ENCODE measurements around the gene CDC42.

GRCh38 chr1:22128392-22128791 is 75.9 kb downstream of the CDC42 start:
- TF ChIP-seq EZH2 (IDR thresholded peaks at IDR 0.05; ENCODE audit: borderline replicate concordance, low read depth, low read length, severe bottlenecking), result no peak
- TF ChIP-seq, protein P1, sequence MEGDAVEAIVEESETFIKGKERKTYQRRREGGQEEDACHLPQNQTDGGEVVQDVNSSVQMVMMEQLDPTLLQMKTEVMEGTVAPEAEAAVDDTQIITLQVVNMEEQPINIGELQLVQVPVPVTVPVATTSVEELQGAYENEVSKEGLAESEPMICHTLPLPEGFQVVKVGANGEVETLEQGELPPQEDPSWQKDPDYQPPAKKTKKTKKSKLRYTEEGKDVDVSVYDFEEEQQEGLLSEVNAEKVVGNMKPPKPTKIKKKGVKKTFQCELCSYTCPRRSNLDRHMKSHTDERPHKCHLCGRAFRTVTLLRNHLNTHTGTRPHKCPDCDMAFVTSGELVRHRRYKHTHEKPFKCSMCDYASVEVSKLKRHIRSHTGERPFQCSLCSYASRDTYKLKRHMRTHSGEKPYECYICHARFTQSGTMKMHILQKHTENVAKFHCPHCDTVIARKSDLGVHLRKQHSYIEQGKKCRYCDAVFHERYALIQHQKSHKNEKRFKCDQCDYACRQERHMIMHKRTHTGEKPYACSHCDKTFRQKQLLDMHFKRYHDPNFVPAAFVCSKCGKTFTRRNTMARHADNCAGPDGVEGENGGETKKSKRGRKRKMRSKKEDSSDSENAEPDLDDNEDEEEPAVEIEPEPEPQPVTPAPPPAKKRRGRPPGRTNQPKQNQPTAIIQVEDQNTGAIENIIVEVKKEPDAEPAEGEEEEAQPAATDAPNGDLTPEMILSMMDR (IDR thresholded peaks at IDR 0.05; ENCODE audit: borderline replicate concordance, extremely low read depth, low read length, poor library complexity, severe bottlenecking), result no peak
